ENCODE measurements around the gene ZC3HAV1.

The ZC3HAV1 gene

GRCh38 chr7:139071680-139072079, 37.8 kb downstream of the ZC3HAV1 start:
- TF ChIP-seq CTCF (IDR thresholded peaks at IDR 0.05; ENCODE audit: control insufficient read depth, insufficient read depth, low read depth, low read length, missing control alignments), result no peak

GRCh38 chr7:139068544-139069399, 40.7 kb downstream of the ZC3HAV1 start:
- TF ChIP-seq CTCF (IDR thresholded peaks at IDR 0.05; ENCODE audit: control insufficient read depth, insufficient read depth, low read depth, low read length, missing control alignments), result no peak
- no peak for DNase-seq (ENCODE audit: low read depth)
- no peak overlapping the region for H3K4me3 ChIP-seq (ENCODE audit: control insufficient read depth, low read depth, low read length)

More at GRCh38 chr7:139071680-139072079, 37.8 kb downstream of the ZC3HAV1 start:
- DNase-seq (ENCODE audit: low read depth), result no peak
- H3K4me3 ChIP-seq (ENCODE audit: control insufficient read depth, low read depth, low read length), result no peak overlapping the region

GRCh38 chr7:139066315-139066714, 43.2 kb downstream of the ZC3HAV1 start:
- DNase-seq (ENCODE audit: low read depth), result no peak
- no peak overlapping the region for H3K4me3 ChIP-seq (ENCODE audit: control insufficient read depth, low read depth, low read length)
- no peak for TF ChIP-seq CTCF (IDR thresholded peaks at IDR 0.05; ENCODE audit: control insufficient read depth, insufficient read depth, low read depth, low read length, missing control alignments)

- DNase-seq (ENCODE audit: low read depth), result no peak
- no peak overlapping the region for H3K4me3 ChIP-seq (ENCODE audit: control insufficient read depth, low read depth, low read length)
- no peak for TF ChIP-seq CTCF (IDR thresholded peaks at IDR 0.05; ENCODE audit: control insufficient read depth, insufficient read depth, low read depth, low read length, missing control alignments)
Measured at GRCh38 chr7:139065323-139065722, 44.2 kb downstream of the ZC3HAV1 start.

- DNase-seq (ENCODE audit: low read depth), result no peak
- TF ChIP-seq CTCF (IDR thresholded peaks at IDR 0.05; ENCODE audit: control insufficient read depth, insufficient read depth, low read depth, low read length, missing control alignments), result no peak
- H3K4me3 ChIP-seq (ENCODE audit: control insufficient read depth, low read depth, low read length), result no peak overlapping the region
Measured at GRCh38 chr7:139061416-139061815, 48.1 kb downstream of the ZC3HAV1 start.

GRCh38 chr7:139060695-139061237, 48.8 kb downstream of the ZC3HAV1 start:
- no peak for DNase-seq (ENCODE audit: low read depth)
- H3K4me3 ChIP-seq (ENCODE audit: control insufficient read depth, low read depth, low read length), result no peak overlapping the region
- TF ChIP-seq CTCF (IDR thresholded peaks at IDR 0.05; ENCODE audit: control insufficient read depth, insufficient read depth, low read depth, low read length, missing control alignments), result no peak

Data from AG09309 (cell line).